CD4-positive, alpha-beta T cell treated with Interleukin-1 beta for 1 hour (primary cell): ENCODE results near the gene MAPKAP1.
A peak's percentile ranks its signal among the peaks of the same experiment; 100 is the strongest.

Experiments
- DNase-seq, 2 donors: peaks; one replicate each; pipeline ENCODE4 v3.0.0-alpha.2; 2020 to 2022

MAPKAP1 gene

DNA sequence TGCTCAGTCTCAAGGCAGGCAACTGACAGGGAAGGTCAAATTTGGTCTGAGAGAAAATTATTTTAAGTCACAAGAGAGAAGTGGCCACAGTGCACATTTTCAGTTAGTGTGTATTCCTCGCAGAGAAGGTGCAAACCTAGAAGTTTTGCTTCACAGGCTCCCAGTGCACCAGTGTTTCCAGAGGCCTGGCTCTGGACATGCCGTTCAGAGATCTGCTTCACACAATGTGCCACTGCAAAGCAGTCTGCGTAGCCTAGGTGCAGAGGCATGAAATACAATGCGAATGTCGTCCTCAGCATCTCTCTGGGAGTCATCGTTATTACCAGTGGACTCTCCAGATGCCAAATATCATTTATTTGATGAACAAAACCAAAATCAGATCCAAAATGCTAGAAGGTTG, 147.8 kb downstream of the MAPKAP1 start:
- DNase-seq, result no peak

DNA sequence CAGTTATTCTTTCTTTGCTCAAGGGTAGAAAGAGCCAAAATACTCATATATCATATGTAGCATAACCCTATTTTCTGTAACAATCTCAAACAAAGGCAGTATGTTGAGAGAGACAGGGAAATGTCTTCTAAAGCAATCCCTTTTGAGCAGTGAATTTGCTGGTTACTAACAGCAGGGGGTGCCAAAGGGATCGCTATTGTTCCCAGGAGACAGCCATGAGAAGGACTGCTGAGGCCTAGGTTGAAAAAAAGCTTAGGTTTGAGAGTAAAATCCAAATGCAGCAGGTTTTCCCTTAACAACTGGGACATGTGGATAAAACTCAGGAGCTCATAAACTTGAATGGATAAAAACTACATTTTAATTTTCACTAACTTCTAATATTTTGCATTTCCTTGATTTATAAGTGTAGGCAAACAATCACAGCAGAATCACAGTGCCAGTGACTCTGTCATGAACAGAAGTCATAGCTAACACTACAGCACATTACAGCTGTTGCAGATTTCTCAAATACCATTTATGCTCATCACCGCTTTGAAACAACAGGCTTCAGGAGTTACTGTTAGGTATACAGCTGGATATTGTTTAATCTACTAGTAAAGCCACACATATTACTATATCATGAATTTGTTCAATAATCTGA, 148.4 kb downstream of the MAPKAP1 start:
- DNase-seq, result peak; percentile 54 to 64

DNA sequence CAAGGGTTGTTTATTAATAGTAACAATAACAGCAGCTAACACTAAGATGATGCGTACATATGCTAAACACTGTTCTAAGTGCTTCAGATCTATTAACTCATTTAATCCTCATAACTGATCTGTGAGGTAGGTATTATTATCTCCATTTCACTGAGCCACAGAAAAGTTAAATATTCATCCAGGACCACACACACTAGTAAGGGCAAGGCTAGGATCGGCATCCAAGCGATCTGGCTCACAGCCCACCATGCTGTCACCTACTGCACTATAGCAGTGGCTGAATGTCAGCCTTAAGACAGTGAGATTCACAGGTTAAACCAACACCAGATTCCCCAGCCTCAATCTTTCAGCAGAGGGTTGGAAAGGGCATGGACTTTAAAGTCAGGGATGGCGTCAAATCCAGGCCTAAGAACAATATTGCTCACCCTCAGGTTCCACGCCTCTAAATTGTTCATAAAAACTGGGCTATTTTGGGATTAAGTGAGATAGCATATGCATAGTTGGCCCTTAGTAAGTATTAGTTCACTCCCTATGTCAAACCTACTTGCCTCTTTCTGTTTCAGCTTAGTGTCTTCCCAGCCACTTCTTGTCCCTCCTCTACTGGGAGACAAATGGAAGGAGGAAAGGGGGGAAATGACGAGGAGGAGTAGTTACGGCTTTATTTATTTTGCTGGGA, 150.8 kb downstream of the MAPKAP1 start:
- no peak for DNase-seq

DNA sequence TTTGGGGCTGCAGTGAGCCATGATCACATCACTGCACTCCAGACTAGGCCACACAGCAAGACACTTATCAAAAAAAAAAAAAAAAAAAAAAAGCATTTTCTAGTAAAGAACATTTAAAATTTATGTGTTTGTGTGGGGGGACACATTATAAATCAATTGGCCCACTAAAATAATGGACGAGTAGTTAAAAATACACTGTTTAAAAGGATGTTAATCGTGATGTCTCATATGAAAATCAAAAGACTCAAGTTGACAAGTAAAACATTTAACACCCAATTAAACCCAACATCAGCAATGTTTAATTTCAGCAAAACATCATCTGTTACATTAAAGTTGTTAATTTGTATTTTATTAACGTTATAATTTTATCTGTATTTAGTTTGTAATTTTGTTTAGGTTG, 152.3 kb downstream of the MAPKAP1 start:
- DNase-seq, result no peak

- no peak for DNase-seq
Measured at GRCh38 chr9:125551781-125552180, 155.2 kb downstream of the MAPKAP1 start.

- DNase-seq, result no peak
Measured at GRCh38 chr9:125549891-125550885, 156.8 kb downstream of the MAPKAP1 start.

DNA sequence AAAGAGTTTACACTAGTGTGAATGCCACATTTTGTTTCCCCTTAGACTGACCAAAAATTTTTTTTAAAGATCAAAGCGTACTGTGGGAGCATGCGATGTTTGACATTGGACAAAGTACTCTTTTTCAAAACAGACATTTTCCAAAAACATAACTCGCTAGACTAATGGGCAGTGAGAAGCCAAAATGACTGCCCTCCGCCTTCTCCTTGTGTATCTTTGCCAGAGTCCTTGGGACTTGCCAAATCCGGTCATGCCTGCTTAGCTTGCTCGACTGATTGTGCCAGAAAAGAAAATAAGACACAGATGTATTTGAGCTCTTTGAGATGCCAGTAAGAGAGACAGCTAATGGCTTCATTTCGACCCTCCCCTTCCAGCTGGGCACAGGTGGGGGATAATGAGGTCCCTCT, 157.5 kb downstream of the MAPKAP1 start:
- DNase-seq, result no peak

DNA sequence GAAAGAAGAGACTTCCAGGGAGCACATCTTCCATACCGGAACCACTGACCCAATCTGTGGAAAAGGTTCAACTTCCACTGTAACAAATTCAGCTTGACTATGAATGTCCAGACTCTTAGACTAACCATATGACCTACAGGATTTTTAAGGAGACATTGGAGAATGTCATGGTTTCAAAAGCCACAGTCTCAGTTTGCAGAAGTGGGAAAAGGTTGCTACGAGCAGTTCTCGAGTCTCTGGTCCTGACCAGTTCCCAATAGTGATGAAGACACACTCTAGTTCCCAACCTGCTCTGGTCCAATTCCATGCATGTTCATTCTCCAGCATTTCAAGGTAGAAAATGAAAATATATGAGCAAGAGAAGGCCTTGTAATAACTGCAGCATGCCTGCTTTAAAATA, 158.0 kb downstream of the MAPKAP1 start:
- no peak for DNase-seq

DNA sequence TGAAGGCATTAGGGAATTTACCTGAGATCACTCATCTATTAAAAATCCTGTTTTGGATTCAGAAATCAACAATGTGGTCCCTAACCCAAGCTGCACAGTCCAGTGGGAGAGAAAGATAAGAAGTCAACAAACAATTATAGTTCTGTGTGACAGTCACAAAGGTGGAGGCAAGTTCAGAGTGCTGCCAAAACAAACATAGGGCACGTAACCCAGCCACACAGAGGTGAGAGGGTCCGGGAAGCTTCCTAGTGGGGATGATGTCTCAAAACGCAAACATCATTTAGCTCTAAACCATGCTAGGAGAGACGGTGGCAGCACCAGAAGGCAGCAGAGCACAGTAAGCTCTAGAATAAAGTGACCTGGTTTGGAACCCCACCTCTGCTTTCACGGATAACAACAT, 158.9 kb downstream of the MAPKAP1 start:
- DNase-seq, result no peak

GRCh38 chr9:125547368-125547767, 159.6 kb downstream of the MAPKAP1 start:
- no peak for DNase-seq

- DNase-seq, result no peak
Measured at GRCh38 chr9:125545845-125546244, 161.2 kb downstream of the MAPKAP1 start.

GRCh38 chr9:125544988-125545651, 161.9 kb downstream of the MAPKAP1 start:
- no peak for DNase-seq

DNA sequence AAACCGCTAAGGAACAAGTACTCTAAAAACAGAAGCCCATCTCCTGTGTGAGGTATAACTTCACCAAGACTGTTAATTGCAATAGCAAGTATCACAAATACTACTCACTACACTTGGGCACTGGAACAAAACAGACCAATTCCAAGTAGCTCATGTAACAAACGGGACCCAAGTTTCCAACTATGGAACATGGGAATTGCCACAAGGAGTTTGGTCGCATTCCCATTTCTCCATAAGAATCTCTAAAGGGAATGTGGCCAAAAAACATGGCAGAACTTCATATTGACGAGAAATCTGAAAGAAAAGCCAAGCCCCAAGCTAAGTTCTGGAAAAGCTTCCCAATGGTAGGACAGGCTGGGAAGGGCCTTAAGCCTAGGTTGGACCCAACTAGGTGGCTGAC, 162.5 kb downstream of the MAPKAP1 start:
- DNase-seq, result no peak

DNA sequence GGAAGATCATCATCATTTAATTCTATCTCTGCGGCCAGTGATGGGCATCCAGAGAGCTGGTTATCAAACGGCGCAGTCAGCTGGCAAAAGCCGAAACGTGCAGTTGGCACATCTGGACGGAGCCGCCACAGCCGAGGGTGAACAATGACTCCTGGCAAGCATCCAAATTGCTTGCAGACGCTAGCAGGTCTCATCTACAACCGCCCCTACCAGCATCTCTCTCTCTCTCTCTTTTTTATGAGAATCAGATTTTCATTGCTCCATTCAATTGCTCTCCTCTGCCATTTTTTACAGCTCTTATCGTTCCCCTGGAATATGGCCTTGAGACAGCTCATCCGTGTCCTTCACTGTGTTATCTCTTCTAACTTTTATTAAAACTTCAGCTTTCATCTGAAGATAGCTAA, 165.2 kb downstream of the MAPKAP1 start:
- DNase-seq, result no peak

GRCh38 chr9:125540497-125540896, 166.5 kb downstream of the MAPKAP1 start:
- no peak for DNase-seq

DNA sequence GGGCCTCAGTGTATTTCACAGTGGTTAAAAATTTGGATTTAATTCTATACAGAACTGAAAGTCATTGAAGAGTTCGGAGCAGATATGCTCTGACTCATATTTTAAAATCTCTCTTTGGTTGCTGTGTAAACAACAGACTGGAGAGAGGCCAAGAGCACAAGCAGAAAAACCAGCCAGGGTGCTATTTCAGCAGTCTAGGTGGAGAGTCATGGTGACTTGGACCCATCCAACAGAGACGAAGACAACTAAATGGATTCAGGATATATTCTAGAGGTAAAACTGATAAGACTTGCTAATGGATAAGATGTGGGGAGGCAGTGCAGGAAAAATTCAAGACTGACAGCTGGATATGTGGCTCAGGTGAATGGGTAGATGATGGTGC, 168.9 kb downstream of the MAPKAP1 start:
- DNase-seq, result no peak

- no peak for DNase-seq
Measured at GRCh38 chr9:125537442-125538091, 169.4 kb downstream of the MAPKAP1 start.

GRCh38 chr9:125536776-125537175, 170.2 kb downstream of the MAPKAP1 start:
- DNase-seq, result no peak

GRCh38 chr9:125536167-125536772, 170.7 kb downstream of the MAPKAP1 start:
- no peak for DNase-seq

DNA sequence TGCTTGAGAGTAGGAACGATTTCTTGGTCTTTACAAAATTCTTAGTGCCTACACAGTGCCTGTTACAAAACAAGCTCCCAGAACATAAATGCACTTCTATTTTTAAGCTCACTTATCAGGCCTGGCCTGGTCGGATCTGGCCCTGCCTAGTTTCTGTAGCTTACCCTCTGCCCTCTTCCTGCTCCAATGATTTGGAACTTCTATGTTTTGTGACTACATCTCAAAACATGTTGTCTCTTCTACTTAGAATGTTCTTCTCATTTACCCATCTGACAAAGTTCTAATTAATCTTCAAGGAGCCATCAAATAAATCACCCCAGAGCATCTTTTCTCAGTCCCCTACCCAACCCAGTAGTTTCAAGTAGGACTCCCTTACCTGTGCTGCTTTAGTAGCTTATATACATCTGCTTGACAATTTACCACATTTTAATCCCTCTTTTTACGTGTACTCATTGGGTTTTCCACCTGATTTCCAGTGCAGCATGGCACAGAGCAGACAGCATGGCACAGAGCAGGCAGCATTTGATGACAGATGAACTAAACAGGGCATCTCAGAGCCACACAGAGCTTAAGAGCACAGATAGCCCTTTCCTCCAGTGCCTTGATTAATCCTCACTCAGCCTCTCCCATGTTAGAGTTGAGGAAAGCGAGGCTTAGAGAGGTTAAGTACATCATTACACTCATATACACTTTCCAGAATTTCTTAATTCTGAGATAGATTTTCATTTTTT, 171.9 kb downstream of the MAPKAP1 start:
- no peak for DNase-seq
